Fibroblast of mammary gland (primary cell): ENCODE data around the gene ADAMTS4.
A peak's percentile ranks its signal among the peaks of the same experiment; 100 is the strongest.

Experiments used
- DNase-seq: peaks from one replicate; pipeline ENCODE4 v3.0.0-alpha.2; 2010; ENCODE audit warnings: low read depth
- H3K4me3 ChIP-seq: 2 replicates; pipeline ENCODE4 v1.5.1; 2011; ENCODE audit warnings: low read depth, mild to moderate bottlenecking, low read length, moderate library complexity; ENCODE audit not compliant: control insufficient read depth
- TF ChIP-seq, protein P1 (sequence below): conservative IDR thresholded peaks from 2 replicates; pipeline ENCODE4 v1.5.1; 2011; ENCODE audit warnings: low read depth, low read length, inconsistent platforms; ENCODE audit not compliant: control insufficient read depth, insufficient read depth

ADAMTS4 gene

DNA sequence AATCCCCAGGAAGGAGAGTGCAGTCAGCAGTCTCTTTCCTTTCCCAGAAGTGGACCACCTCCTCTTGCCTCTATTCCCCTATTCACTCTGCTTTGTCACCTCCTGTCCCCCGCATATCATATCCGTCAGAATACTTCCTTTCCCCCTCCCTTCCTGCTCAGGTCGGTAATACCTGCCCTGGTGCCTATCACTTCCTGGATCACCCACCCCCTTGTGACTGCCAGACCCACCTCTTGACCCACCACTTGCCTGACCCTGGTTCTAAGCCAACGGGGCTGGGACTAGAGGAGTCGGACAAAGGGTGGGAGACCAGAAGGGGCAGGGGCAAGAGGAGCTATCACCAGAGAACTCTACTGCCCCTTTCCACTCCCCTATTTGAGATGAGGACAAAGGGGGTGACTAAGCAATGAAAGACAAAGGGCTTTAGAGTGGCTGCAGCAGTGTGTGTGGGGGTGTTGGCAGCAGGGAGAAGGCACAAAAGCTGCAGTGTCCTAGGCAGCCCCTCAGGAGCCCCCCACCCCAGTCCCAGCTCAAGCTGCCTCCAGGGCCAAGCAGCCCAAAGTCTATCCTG, 1.7 kb upstream of the ADAMTS4 start:
- TF ChIP-seq, protein P1, sequence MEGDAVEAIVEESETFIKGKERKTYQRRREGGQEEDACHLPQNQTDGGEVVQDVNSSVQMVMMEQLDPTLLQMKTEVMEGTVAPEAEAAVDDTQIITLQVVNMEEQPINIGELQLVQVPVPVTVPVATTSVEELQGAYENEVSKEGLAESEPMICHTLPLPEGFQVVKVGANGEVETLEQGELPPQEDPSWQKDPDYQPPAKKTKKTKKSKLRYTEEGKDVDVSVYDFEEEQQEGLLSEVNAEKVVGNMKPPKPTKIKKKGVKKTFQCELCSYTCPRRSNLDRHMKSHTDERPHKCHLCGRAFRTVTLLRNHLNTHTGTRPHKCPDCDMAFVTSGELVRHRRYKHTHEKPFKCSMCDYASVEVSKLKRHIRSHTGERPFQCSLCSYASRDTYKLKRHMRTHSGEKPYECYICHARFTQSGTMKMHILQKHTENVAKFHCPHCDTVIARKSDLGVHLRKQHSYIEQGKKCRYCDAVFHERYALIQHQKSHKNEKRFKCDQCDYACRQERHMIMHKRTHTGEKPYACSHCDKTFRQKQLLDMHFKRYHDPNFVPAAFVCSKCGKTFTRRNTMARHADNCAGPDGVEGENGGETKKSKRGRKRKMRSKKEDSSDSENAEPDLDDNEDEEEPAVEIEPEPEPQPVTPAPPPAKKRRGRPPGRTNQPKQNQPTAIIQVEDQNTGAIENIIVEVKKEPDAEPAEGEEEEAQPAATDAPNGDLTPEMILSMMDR = no peak
- DNase-seq = peak; percentile 34

DNA sequence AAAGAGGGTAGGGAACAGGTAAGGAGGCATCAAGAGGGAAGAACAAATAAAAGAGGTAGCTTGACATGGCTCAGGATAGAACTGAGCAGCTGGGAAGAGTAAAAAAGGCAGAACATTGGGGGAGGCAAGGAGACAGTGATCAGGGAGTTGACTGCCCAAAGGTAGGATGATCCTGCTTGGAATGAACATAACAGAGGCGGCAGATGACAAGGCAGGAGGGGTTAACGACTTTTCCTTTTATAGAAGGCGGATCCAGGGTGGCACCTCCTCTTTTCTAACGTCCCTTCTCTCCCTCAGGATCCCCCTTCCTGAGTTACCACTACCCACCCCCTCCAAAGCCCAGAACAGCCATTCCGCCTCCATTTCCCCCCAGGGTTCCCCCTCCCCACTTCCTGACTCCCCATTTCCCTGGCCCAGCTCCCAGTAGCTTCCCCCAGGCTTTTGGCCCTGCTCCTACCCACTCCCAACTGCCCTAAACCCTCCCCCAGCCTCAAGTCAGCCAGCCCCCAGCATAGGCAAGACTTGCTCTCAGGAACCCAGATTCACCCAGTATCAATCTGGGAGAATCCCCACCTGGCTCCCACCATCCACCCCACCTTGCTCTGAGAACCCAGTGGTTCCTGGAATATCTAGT, 769 bp upstream of the ADAMTS4 start:
- TF ChIP-seq, protein P1 = no peak
- peak overlapping the region; percentile 14 for H3K4me3 ChIP-seq
- no peak for DNase-seq

More for the DNA sequence above, 1.7 kb upstream of the ADAMTS4 start:
- H3K4me3 ChIP-seq = no peak overlapping the region

DNA sequence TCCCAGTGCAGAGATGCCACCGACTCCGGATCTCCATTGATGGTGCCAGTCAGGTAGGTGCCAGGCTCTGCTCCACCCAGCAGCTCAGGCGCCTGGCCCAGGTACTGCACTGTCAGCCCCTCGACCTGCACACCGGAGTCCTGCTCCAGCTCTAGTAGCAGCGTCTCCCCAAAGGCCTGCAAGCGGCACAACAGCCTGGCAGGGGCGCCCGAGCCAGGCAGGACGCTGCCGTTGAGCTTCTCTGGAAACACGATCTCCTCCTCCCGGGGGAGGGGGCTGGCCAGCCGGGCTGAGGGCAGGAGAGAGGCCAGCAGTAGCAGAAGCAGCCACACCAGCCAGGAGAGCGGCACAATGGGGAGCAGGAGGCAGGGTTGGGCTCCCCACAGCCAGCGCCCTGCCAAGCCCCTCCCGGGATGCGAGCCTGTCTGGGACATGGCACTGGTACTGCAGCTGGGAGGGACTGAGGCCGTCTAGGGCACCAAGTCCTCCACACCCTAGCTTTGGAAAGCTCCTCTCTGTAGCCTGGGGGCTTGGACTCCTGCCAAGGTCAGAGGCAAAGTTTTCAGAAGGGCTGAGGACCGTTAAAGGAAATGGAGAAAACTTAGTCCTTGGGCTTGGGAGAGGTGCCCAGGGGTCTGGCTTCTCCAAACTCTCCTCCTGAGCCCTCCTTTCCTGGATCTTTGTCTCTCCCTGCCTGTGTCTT, 509 bp downstream of the ADAMTS4 start:
- peak overlapping the region; percentile 85 for H3K4me3 ChIP-seq
- TF ChIP-seq, protein P1 = no peak
- peak; percentile 48 for DNase-seq

DNA sequence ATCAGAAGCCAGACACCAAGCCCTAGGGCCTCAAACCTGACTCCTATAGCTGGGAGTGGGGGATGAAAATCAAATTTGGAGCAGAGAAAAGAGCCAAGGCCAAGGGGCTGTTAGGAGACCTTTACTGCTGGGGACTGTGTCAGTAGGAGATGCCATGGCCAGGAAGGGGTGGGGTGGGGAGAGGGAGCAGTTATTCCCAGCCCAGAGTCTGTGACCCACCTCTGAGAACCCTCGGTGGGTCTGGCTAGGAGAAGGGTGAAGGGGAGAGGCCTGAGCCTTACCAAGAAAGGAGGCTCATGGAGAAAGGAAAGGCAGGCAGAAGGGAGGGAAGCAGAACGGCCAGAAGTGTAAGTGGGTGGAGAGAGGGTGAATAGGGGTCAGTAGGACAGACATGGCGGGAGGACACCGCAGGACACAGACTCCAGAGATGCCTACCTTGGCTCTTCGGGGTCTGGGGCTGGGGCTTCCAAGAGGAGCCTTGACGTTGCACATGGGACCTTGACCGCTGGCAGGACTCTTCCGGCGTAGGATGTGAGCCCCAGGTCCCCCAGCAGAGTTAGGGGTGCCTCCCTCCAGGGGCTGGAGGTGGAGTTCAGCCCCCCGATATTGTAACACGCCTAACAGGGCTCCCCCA, 1.2 kb downstream of the ADAMTS4 start:
- TF ChIP-seq, protein P1 = no peak
- H3K4me3 ChIP-seq = peak overlapping the region; percentile 85
- peak; percentile 43 for DNase-seq

DNA sequence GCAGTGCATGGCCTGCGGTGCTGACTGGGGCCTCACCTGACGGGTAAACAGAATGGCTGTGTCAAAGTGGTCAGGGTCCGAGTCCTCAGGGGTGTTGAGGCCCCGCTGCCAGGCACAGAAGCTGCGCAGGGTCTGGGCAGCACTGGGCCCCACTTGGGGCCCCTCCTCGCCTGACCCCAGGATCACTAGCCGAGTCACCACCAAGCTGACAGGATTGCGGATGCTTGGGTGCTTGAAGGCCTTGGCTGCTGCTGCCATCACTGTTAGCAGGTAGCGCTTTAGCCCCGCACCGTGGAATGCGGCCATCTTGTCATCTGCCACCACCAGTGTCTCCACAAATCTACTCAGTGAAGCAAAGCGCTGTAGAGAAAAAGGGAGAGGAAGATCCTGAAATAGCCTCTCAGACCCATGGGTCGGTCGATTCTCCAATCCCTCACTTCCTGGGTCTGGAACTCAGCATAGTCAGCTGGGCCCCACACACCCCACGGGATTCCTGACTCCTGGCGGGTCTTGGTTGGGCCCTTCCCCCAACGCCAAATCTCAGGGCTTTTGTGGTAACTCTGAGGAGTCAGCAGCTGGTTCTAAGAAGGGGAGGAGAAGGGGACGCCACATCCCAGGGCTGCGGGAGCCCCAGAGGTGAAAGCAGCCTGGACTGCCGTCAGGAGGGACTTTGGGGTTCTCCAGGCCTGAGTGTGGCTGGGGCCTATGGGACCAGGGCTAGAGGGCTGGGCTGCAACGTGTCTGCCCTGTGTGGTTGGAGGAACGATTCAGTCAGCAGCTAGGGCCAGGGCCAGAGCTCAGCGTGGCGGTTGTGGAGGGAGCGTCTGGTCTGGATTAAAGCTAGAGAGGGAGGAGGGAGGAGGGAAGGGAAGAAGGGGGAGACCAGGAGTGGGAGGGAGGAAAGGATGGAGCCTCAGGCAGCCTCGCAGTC, 2.1 kb downstream of the ADAMTS4 start:
- H3K4me3 ChIP-seq = peak overlapping the region; percentile 85
- DNase-seq = peak; percentile 93
- TF ChIP-seq, protein P1 = no peak

DNA sequence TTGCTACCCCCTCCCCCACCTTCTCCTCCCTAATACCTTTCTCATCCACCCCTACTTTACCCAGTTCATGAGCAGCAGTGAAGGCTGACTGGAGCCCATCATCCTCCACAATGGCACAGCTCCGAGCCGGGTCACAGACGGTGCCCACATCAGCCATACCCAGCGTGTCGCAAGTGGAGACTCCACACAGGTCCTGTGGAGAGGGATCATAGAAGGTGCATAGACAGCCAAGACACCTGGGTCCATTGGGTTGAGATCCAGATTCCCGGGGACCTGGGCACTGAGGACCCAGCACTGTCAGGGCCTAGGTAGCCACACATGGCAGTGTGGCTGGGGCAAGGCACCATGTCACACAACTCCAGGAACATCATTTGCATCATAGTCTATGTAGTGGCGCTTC, 2.7 kb downstream of the ADAMTS4 start:
- peak overlapping the region; percentile 85 for H3K4me3 ChIP-seq
- DNase-seq = no peak
- TF ChIP-seq, protein P1 = no peak
